Measurements from ENCODE around the gene STAT6. TPM values are rescaled to one million over a fixed set of nuclear protein-coding genes. Genes with fewer than 3 reads are reported as not detected.

The STAT6 gene
- total and polyA plus RNA-seq, 2 of the 8 experiments (the other 6 are each of a cell fraction or from before 2014, with no cell fraction given) = 32.9 to 38.7 TPM

GRCh38 chr12:57116580-57117281 lies 5.6 kb upstream of the STAT6 start:
- POLR2A ChIA-PET (ENCODE audit: partially characterized antibody) = interaction anchor here (1.2 to 2.5 kb wide), 6 partner anchors 7 to 51 kb away, joined by 3 to 10 read pairs (median 4); partner anchors contain the start of gene LRP1
- FAIRE-seq = no peak
- no peak overlapping the region for H3K23ac ChIP-seq (ENCODE audit: insufficient read length)
- TF ChIP-seq ATF2 (IDR thresholded peaks at IDR 0.05; ENCODE audit: low read length) (no peak), NANOG (IDR thresholded peaks at IDR 0.05; ENCODE audit: insufficient read depth, low read depth, low read length, poor library complexity, severe bottlenecking) (no peak), EZH2 (IDR thresholded peaks at IDR 0.05; ENCODE audit: low read depth, low read length, severe bottlenecking) (no peak), JUN (IDR thresholded peaks at IDR 0.05; ENCODE audit: low read depth, low read length) (no peak), GABPA (IDR thresholded peaks at IDR 0.05; ENCODE audit: borderline replicate concordance, insufficient read depth, low read length) (no peak), GTF2F1 (IDR thresholded peaks at IDR 0.05; ENCODE audit: borderline replicate concordance, low read depth, low read length) (no peak), SIRT6 (IDR thresholded peaks at IDR 0.05; ENCODE audit: low read length) (no peak), SRF (IDR thresholded peaks at IDR 0.05; ENCODE audit: low read depth, low read length) (no peak), KDM5A (IDR thresholded peaks at IDR 0.05; ENCODE audit: low read length) (no peak), PHF8 (conservative IDR thresholded peaks at IDR 0.05; ENCODE audit: low read depth, low read length) (no peak)

More at GRCh38 chr12:57116580-57117281, 5.6 kb upstream of the STAT6 start:
- Histone ChIP-seq H3K79me1 (ENCODE audit: low read depth, low read length) (no peaks in the 10 kb centered on the region), H3K4me1 (replicated peaks in 1 of 4; ENCODE audit: control insufficient read depth in 3 of 4, insufficient read depth in 4 of 4, low read length in 3 of 4) (peaks cover 0 to 12% (median 4%) of the 10 kb centered on the region in 4 experiments; a peak in 4 of 7 replicates), H2BK15ac (ENCODE audit: low read length) (no peak overlapping the region), H3K27me3 (replicated peaks in 1 of 4; ENCODE audit: control insufficient read depth in 3 of 4, extremely low read depth in 1 of 4, insufficient read depth in 3 of 4, low read length in 3 of 4) (peaks cover 0 to 2% (median under 1%) of the 10 kb centered on the region in 4 experiments; a peak in 1 of 7 replicates), H3K9me3 (ENCODE audit: insufficient read depth in 2 of 2, low read depth in 1 of 2, low read length in 1 of 2) (no peaks in the 10 kb centered on the region), H4K5ac (ENCODE audit: insufficient read length, low read depth, low read length) (no peak overlapping the region), H3K23me2 (ENCODE audit: low read depth, low read length) (peaks cover 5% of the 10 kb centered on the region), H2BK20ac (ENCODE audit: low read length) (no peak overlapping the region), H2BK5ac (ENCODE audit: low read depth, low read length) (no peak overlapping the region), H3K79me2 (ENCODE audit: control insufficient read depth in 1 of 2, insufficient read depth in 2 of 2, low read length in 2 of 2) (no peaks in the 10 kb centered on the region), H3K27ac (ENCODE audit: low read depth, low read length) (no peak overlapping the region), H3K4me3 (ENCODE audit: extremely low read depth in 1 of 4, insufficient read depth in 2 of 4, low read depth in 3 of 4, low read length in 4 of 4) (no peak overlapping the region), H3K4me2 (ENCODE audit: insufficient read depth in 1 of 2, low read depth in 2 of 2, low read length in 2 of 2) (no peak overlapping the region), H3K14ac (ENCODE audit: insufficient read length) (no peak overlapping the region), H3K36me3 (ENCODE audit: control insufficient read depth in 2 of 4, insufficient read depth in 4 of 4, low read length in 3 of 4) (no peaks in the 10 kb centered on the region), H2AFZ (ENCODE audit: low read length) (no peak overlapping the region), H3K4ac (replicated peaks; ENCODE audit: insufficient read length, low read depth, low read length) (no peak overlapping the region), H4K20me1 (replicated peaks in 1 of 2; ENCODE audit: control insufficient read depth in 1 of 2, insufficient read depth in 2 of 2, low read length in 2 of 2) (no peaks in the 10 kb centered on the region), H2BK12ac (ENCODE audit: low read depth, low read length) (no peak overlapping the region; the same call in 1 of the 2 replicates), H3K18ac (ENCODE audit: extremely low read depth, low read length) (no peak overlapping the region), H2AK5ac (ENCODE audit: low read depth, low read length) (no peak overlapping the region), H3K56ac (replicated peaks; ENCODE audit: insufficient read length, low read depth, low read length) (no peak overlapping the region), H3K9ac (replicated peaks in 1 of 4; ENCODE audit: extremely low read depth in 1 of 4, low read depth in 3 of 4, low read length in 3 of 4) (no peak overlapping the region), H4K8ac (ENCODE audit: extremely low read depth, insufficient read depth, low read length) (no peak overlapping the region), H2BK120ac (replicated peaks; ENCODE audit: low read depth, low read length) (no peak overlapping the region), H4K91ac (replicated peaks; ENCODE audit: insufficient read length, low read length) (no peak overlapping the region)
- no peak for DNase-seq (ENCODE audit: low read depth in 1 of 2, low spot score in 2 of 2)
- 86% methylated on average over 5 of the region's 5 CpGs; no CpG with 5 or more reads in 1 of the 2 experiments for WGBS, 2 experiments (ENCODE audit: extremely low coverage in 1 of 2, insufficient coverage in 1 of 2, insufficient read length in 1 of 2, insufficient replicate concordance in 2 of 2, low coverage in 1 of 2, low lambda C conversion rate in 2 of 2, missing lambda C conversion rate in 1 of 2)
- CTCF ChIA-PET (ENCODE audit: partially characterized antibody) = interaction anchor here (0.6 to 19.8 kb wide), 13 partner anchors 7 to 129 kb away, joined by 3 to 305 read pairs (median 5); partner anchors contain the start of gene LRP1

Data from H1 (cell line).